GM12873 (cell line): ENCODE results near the gene CFAP90.

Source experiments
- TF ChIP-seq, protein P1 (sequence below): IDR thresholded peaks from 2 replicates; pipeline ENCODE4 v1.5.1; 2012; ENCODE audit warnings: low read depth, mild to moderate bottlenecking, moderate library complexity, low read length, control low read depth; ENCODE audit not compliant: insufficient read depth; ENCODE audit errors: missing control alignments

Gene CFAP90

DNA sequence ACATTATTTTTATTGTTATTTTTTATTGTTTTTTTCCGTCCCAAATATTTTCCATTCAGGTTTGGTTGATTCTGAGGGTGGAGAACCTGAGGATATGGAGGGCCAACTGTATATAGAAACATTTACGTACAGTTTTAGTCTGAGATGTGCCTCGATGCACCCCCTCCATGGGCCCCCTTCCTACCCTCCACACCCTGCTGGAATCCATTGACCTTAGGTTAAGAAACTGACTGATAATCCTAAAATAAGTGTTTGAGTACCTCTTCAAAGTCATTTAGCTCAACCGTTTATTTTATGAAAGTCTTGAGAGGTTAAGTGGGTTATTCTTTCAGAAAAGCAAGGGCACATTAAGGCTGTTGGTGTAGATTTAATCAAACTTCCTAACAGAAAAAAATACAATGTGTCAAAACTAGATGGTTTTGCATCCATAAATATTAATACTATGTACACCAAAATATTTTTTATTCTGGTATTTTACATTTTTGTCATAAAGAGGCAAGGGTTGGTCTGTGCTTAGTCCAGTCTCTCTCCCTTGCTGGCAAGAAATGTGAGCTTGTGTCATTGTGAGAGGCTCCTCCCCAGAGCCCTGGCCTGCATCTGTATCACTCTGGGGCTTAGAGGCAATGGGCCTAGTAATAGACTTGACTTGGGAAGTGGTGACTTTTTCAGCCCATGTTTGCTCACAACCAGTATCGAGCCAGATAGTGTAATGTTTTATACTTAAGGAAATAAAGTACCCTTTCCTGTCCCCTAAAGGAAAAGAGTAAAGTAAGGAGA lies 33.7 kb upstream of the CFAP90 start:
- TF ChIP-seq, protein P1, sequence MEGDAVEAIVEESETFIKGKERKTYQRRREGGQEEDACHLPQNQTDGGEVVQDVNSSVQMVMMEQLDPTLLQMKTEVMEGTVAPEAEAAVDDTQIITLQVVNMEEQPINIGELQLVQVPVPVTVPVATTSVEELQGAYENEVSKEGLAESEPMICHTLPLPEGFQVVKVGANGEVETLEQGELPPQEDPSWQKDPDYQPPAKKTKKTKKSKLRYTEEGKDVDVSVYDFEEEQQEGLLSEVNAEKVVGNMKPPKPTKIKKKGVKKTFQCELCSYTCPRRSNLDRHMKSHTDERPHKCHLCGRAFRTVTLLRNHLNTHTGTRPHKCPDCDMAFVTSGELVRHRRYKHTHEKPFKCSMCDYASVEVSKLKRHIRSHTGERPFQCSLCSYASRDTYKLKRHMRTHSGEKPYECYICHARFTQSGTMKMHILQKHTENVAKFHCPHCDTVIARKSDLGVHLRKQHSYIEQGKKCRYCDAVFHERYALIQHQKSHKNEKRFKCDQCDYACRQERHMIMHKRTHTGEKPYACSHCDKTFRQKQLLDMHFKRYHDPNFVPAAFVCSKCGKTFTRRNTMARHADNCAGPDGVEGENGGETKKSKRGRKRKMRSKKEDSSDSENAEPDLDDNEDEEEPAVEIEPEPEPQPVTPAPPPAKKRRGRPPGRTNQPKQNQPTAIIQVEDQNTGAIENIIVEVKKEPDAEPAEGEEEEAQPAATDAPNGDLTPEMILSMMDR: no peak

GRCh38 chr5:7882926-7883325 lies 32.0 kb upstream of the CFAP90 start:
- TF ChIP-seq, protein P1: no peak

DNA sequence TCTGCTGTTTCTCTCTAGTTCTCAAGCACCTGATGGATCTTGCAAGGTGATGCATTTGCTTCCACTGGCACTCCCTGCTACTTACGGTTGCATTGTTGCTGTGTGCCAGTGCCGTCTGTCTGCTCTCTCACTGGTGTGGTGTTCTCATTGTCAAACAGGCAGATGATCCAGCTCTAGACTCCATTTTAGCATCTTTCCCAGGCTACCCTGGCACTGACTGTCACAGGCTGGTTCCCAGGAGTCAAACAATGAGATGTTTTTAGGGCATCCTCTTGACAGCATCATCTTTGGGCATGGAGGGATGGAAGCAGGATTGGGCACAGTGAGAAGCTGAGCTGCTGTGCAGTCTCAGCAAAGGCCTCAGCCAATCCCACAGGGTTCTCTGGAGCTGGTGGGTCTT lies 30.9 kb upstream of the CFAP90 start:
- TF ChIP-seq, protein P1: no peak

GRCh38 chr5:7881091-7881490 lies 30.2 kb upstream of the CFAP90 start:
- TF ChIP-seq, protein P1: peak; percentile 6

GRCh38 chr5:7878381-7878873 lies 27.5 kb upstream of the CFAP90 start:
- TF ChIP-seq, protein P1: no peak

DNA sequence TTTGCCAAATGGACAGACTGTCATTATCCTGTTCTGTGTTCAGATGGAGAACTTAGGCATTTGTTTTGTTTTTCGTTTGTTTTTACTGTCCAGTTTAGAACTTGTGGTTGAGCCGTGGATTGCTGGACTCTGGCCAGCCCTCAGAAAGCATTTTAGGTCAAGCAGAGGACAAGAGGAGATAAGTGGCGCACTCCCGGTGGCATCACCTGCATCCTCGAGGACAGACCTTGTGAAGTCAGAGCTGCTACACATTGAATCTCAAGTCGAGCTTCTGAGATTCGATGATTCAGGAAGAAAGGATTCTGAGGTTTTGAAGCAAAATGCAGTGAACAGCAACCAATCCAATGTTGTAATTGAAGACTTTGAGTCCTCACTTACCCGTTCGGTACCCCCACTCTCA lies 26.9 kb upstream of the CFAP90 start:
- TF ChIP-seq, protein P1: no peak

GRCh38 chr5:7876867-7877266 lies 25.9 kb upstream of the CFAP90 start:
- TF ChIP-seq, protein P1: no peak
